ENCODE measurements around the gene TRMT1.
"Not testable (repeated sequence)": the region's sequence is repeated elsewhere in the genome, so short reads cannot be mapped to it uniquely, and the experiment has no call there.

TRMT1 gene

GRCh38 chr19:13150931-13151604, 34.5 kb upstream of the TRMT1 start:
- DNase-seq = peak; percentile 61

DNA sequence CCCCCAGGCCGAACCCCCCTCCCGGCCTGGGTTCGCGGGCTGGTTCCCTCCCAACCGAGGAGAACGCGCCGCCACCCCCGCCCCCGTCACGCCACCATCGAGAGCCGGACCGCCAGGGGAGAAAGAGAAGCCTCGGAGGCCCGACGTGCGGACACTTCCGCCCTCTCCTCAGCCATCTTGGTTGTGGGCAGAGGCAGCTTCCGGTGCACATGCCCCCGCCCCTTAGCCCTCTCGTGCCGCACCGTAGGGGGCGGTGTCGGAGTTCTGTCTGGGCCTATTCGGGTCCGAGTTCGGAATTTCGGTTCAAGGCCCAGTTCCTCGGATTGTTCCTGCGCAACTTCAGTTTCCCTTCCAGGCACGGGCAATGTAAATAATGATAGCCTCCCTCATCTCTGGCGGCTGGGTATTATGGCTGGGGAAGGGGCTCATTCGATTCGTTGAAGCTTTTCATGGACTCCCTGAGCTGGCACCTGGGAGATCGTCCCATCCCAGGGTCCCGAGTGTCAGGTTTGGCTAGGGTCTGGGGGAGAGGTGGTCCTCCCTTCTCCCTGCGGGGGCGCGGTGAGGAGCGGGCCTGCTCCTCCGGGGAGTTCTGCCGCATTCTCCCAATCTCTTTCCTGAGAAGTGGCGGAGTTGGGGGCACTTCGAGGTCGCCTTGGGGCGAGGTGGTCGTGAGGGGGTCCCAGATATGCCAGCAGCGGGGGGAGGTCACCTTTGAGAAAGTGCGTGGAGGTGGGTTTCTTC, 33.8 kb upstream of the TRMT1 start, which contains the start of the genes IER2 and STX10:
Gene IER2, plus strand, starts transcription at position 225 of the 744 bp plus-strand sequence. CDS start 2,776 bp downstream, outside the sequence.
Gene STX10, minus strand, starts transcription at position 189 of the 744 bp plus-strand sequence. CDS start 202 bp downstream, outside the sequence.
- peak; percentile 84 for DNase-seq

DNA sequence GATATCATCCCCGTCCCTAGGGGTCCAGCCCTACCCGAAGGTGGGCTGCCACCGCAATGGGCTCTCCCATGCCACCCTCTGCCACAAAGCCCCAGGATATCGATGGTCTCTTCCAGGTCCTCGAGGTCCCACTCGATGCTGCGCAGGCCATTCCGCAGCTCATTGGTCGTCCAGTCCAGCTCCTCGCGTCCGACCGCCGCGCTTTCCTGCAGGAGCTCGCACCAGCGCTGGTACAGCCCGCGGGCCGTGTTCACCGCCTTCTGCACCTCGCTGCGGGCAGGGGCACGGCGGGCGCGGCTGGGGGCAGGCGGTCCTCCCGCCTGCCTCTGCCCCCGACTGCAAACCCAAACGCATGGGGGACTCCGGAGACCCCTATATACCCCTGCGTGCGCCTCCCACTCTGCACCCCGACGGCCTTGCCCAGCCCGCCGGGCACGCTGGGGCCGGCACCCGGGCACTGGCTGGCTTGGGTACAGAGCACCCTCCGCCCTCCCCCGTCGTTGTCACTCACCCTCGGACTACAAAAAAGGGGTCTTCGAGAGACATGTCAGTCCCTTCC, 33.2 kb upstream of the TRMT1 start:
- DNase-seq = peak; percentile 90

GRCh38 chr19:13149173-13149627, 32.7 kb upstream of the TRMT1 start:
- DNase-seq = not testable (repeated sequence)

DNA sequence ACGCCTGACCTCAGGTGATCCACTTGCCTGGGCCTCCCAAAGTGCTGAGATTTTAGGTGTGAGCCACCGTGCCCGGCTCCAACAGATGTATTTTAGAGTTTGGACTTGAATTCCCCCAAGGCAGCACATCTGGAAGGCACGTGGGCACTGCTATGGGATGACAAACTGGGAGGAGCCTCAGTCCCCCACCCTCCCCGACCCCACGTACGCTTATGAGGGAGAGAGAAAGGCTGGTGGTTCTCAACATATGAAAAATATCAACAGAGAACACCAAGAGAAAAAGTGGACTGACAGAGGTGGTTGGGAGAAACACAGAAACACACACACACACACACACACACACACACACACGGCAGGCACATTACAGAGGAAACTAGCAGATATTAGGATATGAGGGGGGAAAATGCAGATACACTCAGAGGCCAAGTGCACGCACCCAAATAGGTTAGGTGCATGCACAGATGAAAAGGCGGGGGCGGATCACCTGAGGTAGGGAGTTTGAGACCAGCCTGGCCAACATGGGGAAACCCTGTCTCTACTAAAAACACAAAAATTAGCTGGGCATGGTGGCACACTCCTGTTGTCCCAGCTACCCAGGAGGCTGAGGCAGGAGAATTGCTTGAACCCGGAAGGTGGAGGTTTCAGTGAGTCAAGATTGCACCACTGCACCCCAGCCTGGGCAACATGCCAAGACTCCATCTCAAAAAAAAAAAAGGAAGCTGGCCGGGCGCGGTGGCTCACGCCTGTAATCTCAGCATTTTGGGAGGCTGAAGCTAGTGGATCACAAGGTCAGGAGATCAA, 30.4 kb upstream of the TRMT1 start:
- DNase-seq = no peak

DNA sequence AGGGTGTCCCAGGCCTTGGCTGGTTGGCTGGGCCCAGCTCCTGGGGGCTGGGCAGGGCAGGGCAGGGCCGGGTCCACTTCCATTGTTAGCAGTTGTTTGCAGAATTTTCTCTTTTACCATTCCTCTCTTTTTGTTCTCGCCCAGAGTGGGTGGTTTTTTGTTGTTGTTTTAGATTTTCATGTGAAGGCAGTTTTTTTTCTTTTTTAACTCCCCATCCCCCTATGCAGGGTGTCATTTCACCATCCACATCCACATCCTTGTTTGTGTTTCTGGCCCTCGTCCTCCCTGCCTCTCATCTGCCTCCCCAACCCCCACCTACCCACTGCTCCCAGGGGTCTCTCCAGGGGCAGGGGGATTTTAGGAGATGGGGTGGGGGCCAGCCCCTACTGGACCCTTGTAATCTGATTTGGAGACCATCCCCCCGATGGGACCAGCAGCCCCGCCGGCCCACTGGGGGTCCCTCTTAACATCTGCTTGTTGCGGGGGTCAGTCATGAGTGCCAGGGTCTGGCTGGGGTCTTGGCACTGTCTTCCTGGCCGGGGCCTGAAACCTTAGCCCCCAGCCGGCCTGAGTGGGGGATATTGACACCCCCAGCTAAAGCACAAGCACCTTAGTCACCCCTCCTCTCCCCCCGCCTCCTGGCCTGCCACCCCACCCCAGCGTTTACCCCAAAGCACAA, 23.2 kb upstream of the TRMT1 start:
- no peak for DNase-seq

GRCh38 chr19:13138916-13139198, 22.3 kb upstream of the TRMT1 start:
- DNase-seq = no peak

DNA sequence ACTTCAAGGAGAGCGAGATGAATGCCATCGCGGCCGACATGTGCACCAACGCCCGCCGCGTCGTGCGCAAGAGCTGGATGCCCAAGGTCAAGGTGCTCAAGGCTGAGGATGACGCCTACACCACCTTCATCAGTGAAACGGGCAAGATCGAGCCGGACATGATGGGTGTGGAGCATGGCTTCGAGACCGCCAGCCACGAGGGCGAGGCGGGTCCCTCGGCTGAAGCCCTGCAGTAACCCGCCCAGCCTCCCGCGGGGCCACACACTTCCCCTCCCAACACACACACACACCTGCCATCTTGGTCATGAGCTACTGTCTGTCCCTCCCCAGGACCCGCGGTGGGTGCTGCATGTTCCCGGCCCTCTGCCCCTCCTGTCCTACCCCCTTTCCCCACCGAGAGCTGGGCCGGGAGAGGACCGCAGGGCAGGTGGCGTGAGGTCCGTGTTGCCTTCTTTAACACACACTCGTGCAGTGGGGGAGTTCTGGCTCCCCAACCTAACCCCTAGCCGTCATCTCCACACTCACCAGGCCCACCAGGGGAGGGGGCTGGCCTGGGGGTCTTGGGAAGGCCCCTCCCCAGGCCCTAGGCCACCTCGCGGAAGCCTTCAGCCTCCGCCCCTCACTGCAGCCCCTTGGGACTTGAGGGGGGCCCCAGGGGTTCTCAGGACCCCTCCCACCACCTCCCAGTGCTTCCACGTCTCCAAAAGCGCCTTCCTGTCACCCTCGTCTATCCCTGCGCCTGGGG, 21.8 kb upstream of the TRMT1 start:
- no peak for DNase-seq

DNA sequence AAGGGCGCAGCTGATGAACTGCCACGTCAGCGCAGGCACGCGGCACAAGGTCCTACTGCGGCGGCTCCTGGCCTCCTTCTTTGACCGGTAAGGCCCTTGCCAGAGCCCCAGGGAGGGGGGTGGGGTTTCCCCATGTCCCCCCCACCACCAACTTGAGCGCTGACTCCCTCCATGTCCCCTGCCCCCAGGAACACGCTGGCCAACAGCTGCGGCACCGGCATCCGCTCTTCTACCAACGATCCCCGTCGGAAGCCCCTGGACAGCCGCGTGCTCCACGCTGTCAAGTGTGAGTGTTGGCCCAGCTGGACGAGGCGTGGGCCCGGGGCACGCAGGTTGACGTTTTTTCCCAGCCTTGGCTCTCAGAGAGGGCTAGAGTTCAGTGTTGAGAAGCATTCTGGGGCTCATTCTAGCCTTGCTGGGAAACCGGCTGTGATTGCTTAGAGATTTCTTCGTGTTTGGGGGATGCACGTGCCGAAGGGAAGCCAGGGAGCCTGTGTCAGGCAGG, 20.8 kb upstream of the TRMT1 start:
- no peak for DNase-seq

DNA sequence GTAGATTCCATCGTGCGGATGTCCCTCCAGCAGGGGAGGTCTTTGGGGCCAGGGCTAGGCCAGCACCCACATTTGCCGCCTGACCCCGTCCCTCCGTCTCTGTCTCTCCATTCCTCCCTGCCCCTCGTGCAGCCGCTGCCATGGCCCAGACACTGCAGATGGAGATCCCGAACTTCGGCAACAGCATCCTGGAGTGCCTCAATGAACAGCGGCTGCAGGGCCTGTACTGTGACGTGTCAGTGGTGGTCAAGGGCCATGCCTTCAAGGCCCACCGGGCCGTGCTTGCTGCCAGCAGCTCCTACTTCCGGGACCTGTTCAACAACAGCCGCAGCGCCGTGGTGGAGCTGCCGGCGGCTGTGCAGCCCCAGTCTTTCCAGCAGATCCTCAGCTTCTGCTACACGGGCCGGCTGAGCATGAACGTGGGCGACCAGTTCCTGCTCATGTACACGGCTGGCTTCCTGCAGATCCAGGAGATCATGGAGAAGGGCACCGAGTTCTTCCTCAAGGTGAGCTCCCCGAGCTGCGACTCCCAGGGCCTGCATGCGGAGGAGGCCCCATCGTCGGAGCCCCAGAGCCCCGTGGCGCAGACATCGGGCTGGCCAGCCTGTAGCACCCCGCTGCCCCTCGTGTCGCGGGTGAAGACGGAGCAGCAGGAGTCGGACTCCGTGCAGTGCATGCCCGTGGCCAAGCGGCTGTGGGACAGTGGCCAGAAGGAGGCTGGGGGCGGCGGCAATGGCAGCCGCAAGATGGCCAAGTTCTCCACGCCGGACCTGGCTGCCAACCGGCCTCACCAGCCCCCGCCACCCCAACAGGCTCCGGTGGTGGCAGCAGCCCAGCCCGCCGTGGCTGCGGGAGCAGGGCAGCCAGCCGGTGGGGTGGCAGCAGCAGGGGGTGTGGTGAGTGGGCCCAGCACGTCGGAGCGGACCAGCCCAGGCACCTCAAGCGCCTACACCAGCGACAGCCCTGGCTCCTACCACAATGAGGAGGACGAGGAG, 18.8 kb upstream of the TRMT1 start:
- no peak for DNase-seq

DNA sequence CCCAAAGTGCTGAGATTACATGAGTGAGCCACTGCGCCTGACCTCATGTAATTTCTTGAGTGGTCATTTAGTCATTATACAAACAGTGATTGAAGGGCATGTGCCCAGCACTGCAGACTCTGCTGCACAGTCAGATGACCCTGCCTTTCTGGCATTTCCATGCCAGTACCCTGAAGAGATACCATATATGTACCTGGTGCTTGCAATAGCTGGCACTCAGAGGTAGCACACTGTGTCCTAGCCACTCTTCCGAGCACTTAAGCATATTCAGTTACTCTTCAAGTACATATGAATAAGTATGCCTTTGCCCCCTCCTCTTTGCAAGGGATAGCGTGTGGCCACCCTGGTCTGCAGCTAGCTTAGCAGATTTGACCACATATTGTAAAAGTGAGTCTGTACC, 18.1 kb upstream of the TRMT1 start:
- DNase-seq = no peak

- no peak for DNase-seq
Measured at GRCh38 chr19:13133241-13133870, 16.8 kb upstream of the TRMT1 start.

GRCh38 chr19:13132471-13133180, 16.1 kb upstream of the TRMT1 start:
- DNase-seq = no peak

- DNase-seq = no peak
Measured at GRCh38 chr19:13130886-13131490, 14.4 kb upstream of the TRMT1 start.

GRCh38 chr19:13129384-13129783, 12.8 kb upstream of the TRMT1 start:
- no peak for DNase-seq

GRCh38 chr19:13128583-13128982, 12.0 kb upstream of the TRMT1 start:
- no peak for DNase-seq

DNA sequence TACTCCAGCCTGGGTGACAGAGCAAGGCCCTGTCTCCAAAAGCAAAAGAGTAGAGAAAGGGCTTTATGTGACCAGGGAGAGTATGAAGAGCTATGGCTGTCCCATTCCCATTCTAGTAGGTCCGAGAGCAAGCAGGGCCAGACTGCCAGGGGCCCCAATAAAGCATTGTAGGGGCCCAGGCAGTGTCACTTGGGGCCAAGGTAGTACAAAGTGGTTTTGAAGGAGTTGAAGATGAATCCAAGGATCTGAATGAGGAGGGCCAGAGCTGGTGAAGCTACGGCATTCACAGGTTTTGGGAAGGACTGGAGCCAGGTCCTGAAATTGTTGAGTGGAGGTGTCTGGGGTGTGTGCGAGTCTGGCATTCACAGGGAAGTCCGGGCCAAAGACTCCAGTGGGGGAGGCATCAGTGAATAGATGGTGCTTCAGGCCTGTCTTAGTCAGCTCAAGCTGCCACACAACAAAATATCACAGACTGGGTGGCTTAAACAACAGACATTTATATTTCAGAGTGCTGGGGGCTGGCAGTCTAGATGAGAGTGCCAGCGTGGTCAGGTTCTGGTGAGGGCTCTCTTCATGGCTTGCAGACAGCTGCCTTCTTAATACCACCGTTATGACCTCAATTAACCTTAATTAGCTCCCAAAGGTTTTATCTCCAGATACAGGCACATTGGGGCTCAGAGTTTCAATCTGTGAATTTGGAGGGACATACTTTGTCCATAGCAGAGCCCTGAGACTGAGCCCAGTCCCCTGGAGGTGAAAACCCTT, 11.5 kb upstream of the TRMT1 start:
- DNase-seq = no peak
